ENCODE results near the gene ZNF646.

The ZNF646 gene

DNA sequence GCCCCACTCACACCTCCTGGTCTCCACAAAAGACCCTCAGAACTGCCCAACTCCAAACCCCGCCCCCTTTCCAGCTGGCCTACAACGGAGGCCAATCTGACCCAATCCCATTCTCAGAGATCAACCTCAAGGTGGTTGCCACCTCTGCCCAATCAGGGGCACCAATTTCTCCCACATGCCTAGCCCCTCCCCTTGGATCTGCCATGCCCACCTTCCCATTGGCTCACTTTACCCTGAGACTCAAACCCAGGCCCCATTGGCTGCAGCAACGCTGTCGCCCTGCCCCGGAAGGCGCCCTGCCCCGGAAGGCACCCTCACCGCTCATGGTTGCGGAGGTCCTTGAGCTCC is 10.8 kb upstream of the ZNF646 start:
- no peak for DNase-seq (ENCODE audit: low spot score)
- no peak for FAIRE-seq

GRCh38 chr16:31063843-31064611 is 10.2 kb upstream of the ZNF646 start:
- no peak for DNase-seq (ENCODE audit: low spot score)
- no peak for FAIRE-seq

GRCh38 chr16:31064882-31065461 is 9.2 kb upstream of the ZNF646 start:
- no peak for FAIRE-seq
- DNase-seq (ENCODE audit: low spot score): peak; percentile 54

DNA sequence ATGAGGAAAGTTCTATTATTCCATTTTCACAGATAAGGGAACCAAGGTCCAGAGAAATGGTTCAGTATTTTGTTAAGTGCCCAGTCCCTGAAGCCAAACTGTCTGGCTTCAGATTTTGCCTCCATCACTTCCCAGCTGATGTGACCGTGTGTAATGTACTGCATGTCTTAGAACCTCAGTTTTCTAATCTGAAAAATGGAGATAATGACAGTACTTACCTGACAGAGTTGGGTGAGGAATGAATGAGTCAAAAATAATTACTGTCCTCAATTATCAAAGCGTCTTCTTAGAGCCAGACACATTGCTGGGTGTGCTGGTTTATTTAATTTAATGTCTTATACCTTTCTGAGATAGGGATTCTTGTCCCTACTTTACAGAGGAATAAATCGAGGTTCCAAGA is 6.9 kb upstream of the ZNF646 start:
- no peak for DNase-seq (ENCODE audit: low spot score)
- FAIRE-seq: no peak

DNA sequence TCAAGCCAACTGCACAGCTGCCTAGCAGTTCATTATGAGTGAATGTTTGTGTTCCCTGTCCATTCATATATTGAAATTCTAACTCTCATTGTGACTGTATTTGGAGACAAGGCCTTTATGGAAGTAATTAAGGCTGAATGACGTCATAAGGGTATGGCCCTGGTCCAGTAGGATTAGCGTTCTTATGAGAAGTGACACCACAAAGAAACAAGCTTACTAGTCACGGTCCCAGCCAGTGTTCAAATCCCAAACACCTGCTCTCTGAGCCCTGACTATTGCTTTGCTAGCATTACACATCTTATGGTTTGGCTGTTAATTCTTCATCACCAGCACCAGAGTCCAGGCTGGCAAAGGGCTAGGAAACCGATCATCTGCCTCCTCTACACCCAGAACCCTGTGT is 2.4 kb upstream of the ZNF646 start:
- FAIRE-seq (no peak), DNase-seq (ENCODE audit: low spot score) (no peak)

DNA sequence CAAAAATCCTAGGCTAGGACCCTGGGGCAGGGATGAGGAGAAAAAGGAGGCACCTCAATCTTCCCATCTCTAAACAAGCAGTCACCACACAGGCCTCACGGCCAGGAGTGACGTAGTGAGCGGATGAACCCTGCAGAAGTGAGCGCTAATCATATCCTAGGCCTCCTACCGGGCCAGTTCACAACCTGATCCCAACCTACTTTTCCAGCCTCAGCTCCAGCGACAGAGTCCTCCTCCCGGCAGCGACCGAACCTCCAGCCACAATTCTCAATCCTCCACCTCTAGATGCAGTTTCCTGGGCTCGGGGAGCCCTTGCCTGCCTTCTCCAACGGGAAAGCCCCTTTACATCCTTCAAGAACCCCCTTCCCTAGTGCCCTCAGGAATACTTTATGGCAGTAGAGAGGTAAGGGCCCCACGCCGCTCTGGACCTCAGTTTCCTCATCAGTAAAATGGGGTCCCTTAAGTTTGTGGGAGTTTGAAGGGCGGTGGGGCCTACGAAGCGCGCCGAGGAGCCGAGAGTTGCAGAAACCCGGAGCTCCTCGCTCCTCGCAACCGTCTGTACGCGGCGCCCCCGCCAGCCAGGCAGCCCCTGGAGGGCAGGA is 1.6 kb upstream of the ZNF646 start:
- FAIRE-seq (no peak), DNase-seq (ENCODE audit: low spot score) (peak; percentile 36)

GRCh38 chr16:31073142-31073969 is 866 bp upstream of the ZNF646 start:
- FAIRE-seq (no peak), DNase-seq (ENCODE audit: low spot score) (peak; percentile 64)

DNA sequence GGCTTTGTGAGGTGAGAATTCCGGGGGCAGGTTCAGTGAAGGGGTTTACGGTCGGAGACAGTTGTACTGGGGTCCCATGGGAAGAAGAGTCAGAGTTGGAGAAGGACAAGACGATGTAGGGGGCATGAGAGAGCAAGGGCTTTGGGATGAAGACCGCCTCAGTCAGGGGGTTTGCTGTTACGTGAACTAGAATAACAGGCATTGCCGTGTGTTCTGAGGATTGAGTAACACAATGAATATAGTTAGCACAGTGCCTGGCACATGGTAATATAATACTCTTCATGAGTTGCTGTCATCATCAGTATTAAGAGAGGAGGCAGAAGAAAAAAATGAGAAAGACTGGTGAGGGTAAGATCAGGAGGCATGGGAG is 577 bp downstream of the ZNF646 start:
- FAIRE-seq: no peak

GRCh38 chr16:31076319-31076718 is 2.1 kb downstream of the ZNF646 start:
- DNase-seq (ENCODE audit: low spot score) (no peak), FAIRE-seq (no peak)

More for the DNA sequence above, 577 bp downstream of the ZNF646 start:
- no peak for DNase-seq (ENCODE audit: low spot score)

- DNase-seq (ENCODE audit: low spot score) (no peak), FAIRE-seq (no peak)
Observed at GRCh38 chr16:31077024-31077423, 2.8 kb downstream of the ZNF646 start.

- no peak for DNase-seq (ENCODE audit: low spot score)
- FAIRE-seq: no peak
Observed at GRCh38 chr16:31077592-31078396, 3.6 kb downstream of the ZNF646 start.

GRCh38 chr16:31078597-31079341 is 4.5 kb downstream of the ZNF646 start:
- no peak for FAIRE-seq

GRCh38 chr16:31079342-31079944 is 5.2 kb downstream of the ZNF646 start:
- no peak for DNase-seq (ENCODE audit: low spot score)
- FAIRE-seq: no peak

More at GRCh38 chr16:31078597-31079341, 4.5 kb downstream of the ZNF646 start:
- no peak for DNase-seq (ENCODE audit: low spot score)

- FAIRE-seq: no peak
- DNase-seq (ENCODE audit: low spot score): no peak
Observed at GRCh38 chr16:31080035-31080629, 5.9 kb downstream of the ZNF646 start.

DNA sequence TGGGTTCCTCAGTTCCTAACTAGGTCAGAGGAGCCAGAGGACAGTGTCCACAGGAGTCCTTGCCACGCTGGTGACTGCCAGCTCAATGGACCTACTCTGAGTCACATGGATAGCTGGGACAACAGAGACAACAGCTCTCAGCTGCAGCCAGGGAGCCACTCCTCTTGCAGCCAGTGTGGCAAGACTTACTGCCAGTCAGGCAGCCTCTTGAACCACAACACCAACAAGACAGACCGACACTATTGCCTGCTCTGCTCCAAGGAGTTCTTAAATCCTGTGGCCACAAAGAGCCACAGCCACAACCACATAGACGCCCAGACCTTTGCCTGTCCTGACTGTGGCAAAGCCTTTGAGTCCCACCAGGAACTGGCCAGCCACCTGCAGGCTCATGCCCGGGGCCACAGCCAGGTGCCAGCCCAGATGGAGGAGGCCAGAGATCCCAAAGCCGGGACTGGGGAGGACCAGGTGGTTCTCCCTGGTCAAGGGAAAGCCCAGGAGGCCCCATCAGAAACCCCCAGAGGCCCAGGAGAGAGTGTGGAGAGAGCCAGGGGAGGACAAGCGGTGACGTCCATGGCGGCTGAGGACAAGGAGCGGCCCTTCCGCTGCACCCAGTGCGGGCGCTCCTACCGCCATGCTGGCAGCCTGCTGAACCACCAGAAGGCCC is 6.7 kb downstream of the ZNF646 start:
- FAIRE-seq: no peak
- DNase-seq (ENCODE audit: low spot score): no peak

DNA sequence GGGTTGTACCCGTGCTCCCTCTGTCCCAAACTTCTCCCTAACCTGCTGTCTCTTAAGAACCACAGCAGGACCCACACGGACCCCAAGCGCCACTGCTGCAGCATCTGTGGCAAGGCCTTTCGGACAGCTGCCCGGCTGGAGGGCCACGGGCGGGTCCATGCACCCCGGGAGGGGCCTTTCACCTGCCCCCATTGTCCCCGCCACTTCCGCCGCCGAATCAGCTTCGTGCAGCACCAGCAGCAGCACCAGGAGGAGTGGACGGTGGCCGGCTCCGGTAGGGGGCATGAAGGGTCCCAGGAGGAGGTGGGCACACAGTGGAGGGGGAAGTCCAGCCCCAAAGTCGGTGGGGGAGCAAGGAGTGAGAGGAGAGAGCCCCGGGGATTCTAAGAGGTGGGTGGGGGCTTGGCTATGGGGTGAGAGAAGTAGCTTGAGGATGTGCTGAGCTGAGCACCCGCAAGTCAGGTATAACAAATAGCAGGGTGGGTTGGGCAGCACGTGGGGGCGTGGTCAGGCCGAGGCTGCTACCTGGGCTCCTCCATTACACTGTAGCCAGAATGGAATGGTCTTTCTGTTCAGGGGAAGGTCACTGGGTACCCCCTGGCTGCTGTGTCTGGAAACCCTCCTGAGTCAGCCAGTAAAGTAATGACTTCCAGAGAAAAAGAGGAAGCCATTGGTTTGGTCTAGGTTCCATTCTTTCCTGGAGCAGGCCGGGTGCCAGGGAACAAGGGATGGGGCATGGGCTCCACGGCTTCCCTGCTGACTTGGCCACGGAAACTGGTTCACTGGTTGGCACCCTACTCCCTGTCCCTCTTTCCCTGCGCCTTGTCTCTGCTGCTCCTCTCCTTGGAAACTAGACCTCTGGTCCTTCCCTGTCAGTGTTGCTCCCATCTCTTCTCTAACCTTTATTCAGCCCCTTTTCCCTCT is 7.5 kb downstream of the ZNF646 start:
- no peak for DNase-seq (ENCODE audit: low spot score)
- FAIRE-seq: no peak

DNA sequence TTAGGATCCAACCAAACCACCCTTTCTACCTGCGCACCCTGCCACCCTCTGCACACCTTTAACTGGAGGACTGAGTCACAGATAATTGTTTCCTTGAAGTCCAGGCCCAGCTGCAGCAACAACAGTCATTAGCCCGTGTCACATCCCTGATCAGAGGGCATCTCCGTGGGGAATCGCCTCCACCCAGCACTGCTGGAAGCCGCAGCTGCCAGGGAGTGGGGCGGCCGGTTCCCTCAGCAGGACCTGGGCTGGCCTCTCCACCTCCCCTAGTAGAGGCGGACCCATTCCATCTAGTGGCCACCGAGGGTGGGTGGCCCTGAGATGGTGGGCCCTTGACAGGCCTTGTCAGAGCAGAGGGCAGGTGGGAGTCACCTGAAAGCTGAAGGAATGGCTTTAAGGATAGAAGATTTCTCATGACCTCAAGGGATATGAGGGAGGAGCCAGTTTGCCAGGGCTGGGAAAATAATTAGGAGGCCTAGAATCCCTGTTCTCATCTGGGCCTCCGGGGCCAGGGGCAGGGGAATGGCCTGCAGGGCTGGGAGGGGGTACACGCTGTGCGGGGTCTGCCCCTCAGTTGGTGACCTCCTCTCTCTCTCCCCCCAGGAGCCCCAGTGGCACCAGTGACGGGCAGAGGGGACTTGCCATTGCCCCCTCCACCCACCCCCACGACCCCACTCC is 8.3 kb downstream of the ZNF646 start:
- FAIRE-seq: no peak
- DNase-seq (ENCODE audit: low spot score): no peak

Measured in RCC 7860 (cell line).